GM12878 (cell line): ENCODE data around the gene RGS2. TPM values are rescaled to one million over a fixed set of nuclear protein-coding genes. Genes with fewer than 3 reads are reported as not detected.

Experiments
- ATAC-seq: fragments of 200-7000 bp; cut with Tn5 transposase; 3 replicates; pipeline ENCODE4 v1.9.1; 2020; ENCODE audit warnings: mild to moderate bottlenecking, moderate library complexity
- BruUV-seq: library from RNA; stranded (reverse); fragments of 400-500 nt; replicated peaks from 2 replicates; lab custom pipeline; 2021; lab: Mats Ljungman, UMichigan
- CTCF ChIA-PET: fragments of 300-600 bp; sonication (Branson Sonifier 250); formaldehyde crosslinking; extraction: SDS; loops from one replicate; lab custom pipeline; 2021; ENCODE audit warnings: inconsistent platforms; lab: Yijun Ruan, JAX
- POLR2A ChIA-PET: fragments of 350-600 bp; formaldehyde crosslinking; extraction: SDS; loops from one replicate; lab custom pipeline; 2021; ENCODE audit warnings: inconsistent platforms; lab: Charles Lee
- RAD21 ChIA-PET: fragments of 300-600 bp; sonication (Branson Sonifier 250); formaldehyde crosslinking; loops from one replicate; lab custom pipeline; 2023; ENCODE audit warnings: antibody characterized with exemption; ENCODE audit not compliant: unreplicated experiment; lab: Charles Lee
- SMC1A ChIA-PET: fragments of 300-600 bp; sonication (Branson Sonifier 250); formaldehyde crosslinking; loops from one replicate; lab custom pipeline; 2023; ENCODE audit not compliant: unreplicated experiment, uncharacterized antibody; lab: Charles Lee
- DNase-seq: peaks from one replicate; pipeline ENCODE4 v3.0.0-alpha.2; 2011; ENCODE audit warnings: low read depth, low spot score
- FAIRE-seq: peaks from 3 replicates; lab custom pipeline; 2011; peaks lifted over from hg19 to GRCh38; lab: Jason Lieb, UNC
- H2AFZ ChIP-seq: 2 replicates; pipeline ENCODE4 v1.6.0; 2011; ENCODE audit warnings: low read depth, low read length, control low read depth; ENCODE audit not compliant: control insufficient read depth
- H3K27ac ChIP-seq: 2 replicates; pipeline ENCODE4 v1.5.1; 2011; ENCODE audit warnings: control low read depth; ENCODE audit not compliant: control insufficient read depth, insufficient read depth
- H3K27me3 ChIP-seq, 2 experiments: replicated peaks in 1 of 2; 2 replicates each; pipeline versions ENCODE4 v1.6.0 to v1.6.1; 2011; ENCODE audit warnings: low read length in 1 of 2; ENCODE audit not compliant: control insufficient read depth in 2 of 2, insufficient read depth in 2 of 2
- H3K36me3 ChIP-seq, 2 experiments: 2 replicates each; pipeline ENCODE4 v1.5.1; 2011; ENCODE audit warnings: low read length in 1 of 2; ENCODE audit not compliant: control insufficient read depth in 2 of 2, insufficient read depth in 2 of 2
- H3K4me1 ChIP-seq: 2 replicates; pipeline ENCODE4 v1.6.1; 2011; ENCODE audit warnings: mild to moderate bottlenecking, low read length, moderate library complexity, mixed read lengths; ENCODE audit not compliant: control insufficient read depth, insufficient read depth
- H3K4me2 ChIP-seq: 2 replicates; pipeline ENCODE4 v1.6.0; 2011; ENCODE audit warnings: control low read depth; ENCODE audit not compliant: control insufficient read depth, insufficient read depth
- H3K4me3 ChIP-seq: fragments of 200-600 bp; sonication (generic); 2 replicates; pipeline ENCODE4 v1.5.1; 2016
- H3K79me2 ChIP-seq: 2 replicates; pipeline ENCODE4 v1.6.0; 2011; ENCODE audit warnings: low read length; ENCODE audit not compliant: control insufficient read depth, insufficient read depth
- H3K9ac ChIP-seq: 2 replicates; pipeline ENCODE4 v1.8.0; 2011; ENCODE audit warnings: low read length, control low read depth, mixed read lengths; ENCODE audit not compliant: control insufficient read depth, insufficient read depth
- H3K9me3 ChIP-seq: replicated peaks from 3 replicates; pipeline ENCODE4 v1.5.1; 2011; ENCODE audit warnings: mild to moderate bottlenecking, low read length; ENCODE audit not compliant: control insufficient read depth, insufficient read depth
- H4K20me1 ChIP-seq: 2 replicates; pipeline ENCODE4 v1.6.0; 2011; ENCODE audit not compliant: control insufficient read depth, insufficient read depth
- CBX3 ChIP-seq: fragments of 200-600 bp; sonication (generic); IDR thresholded peaks from 2 replicates; pipeline ENCODE4 v1.6.1; 2016; ENCODE audit warnings: low read depth, borderline replicate concordance
- CEBPB ChIP-seq, 2 experiments: fragments of 150-350 bp in 1 of 2; IDR thresholded peaks; 2 replicates each; pipeline ENCODE4 v1.6.1; 2012 to 2014; ENCODE audit warnings: low read depth in 2 of 2, low read length in 2 of 2, borderline replicate concordance in 1 of 2, inconsistent platforms in 1 of 2
- CHD2 ChIP-seq: IDR thresholded peaks from 2 replicates; pipeline ENCODE4 v1.6.1; 2011; ENCODE audit warnings: low read depth, low read length, improper control_type of control experiment, borderline replicate concordance
- CREM ChIP-seq: IDR thresholded peaks from 2 replicates; pipeline ENCODE4 v1.6.1; 2014; ENCODE audit warnings: antibody characterized with exemption, low read depth
- HDGF ChIP-seq: fragments of 450-650 bp; IDR thresholded peaks from 2 replicates; pipeline ENCODE4 v1.6.1; 2016; ENCODE audit warnings: antibody characterized with exemption
- IRF4 ChIP-seq: IDR thresholded peaks from 2 replicates; pipeline ENCODE4 v1.6.1; 2011; ENCODE audit warnings: low read depth, low read length
- JUND ChIP-seq: IDR thresholded peaks from 2 replicates; pipeline ENCODE4 v1.6.1; 2012; ENCODE audit warnings: low read depth, mild to moderate bottlenecking, low read length, improper control_type of control experiment, moderate library complexity
- MLLT1 ChIP-seq: fragments of 450-650 bp; IDR thresholded peaks from 2 replicates; pipeline ENCODE4 v1.6.1; 2016; ENCODE audit warnings: mild to moderate bottlenecking
- MYC ChIP-seq: IDR thresholded peaks from 2 replicates; pipeline ENCODE4 v1.6.1; 2011; ENCODE audit warnings: mild to moderate bottlenecking, low read length, moderate library complexity, inconsistent platforms; ENCODE audit not compliant: insufficient read depth, insufficient replicate concordance, insufficient read length, severe bottlenecking
- POU2F2 ChIP-seq: IDR thresholded peaks from 3 replicates; pipeline ENCODE4 v1.6.1; 2011; ENCODE audit warnings: low read depth, mild to moderate bottlenecking, low read length, borderline replicate concordance
- SMAD5 ChIP-seq: IDR thresholded peaks from 2 replicates; pipeline ENCODE4 v1.6.1; 2016; ENCODE audit warnings: antibody characterized with exemption, low read depth
- TAF1 ChIP-seq: IDR thresholded peaks from 2 replicates; pipeline ENCODE4 v1.6.1; 2011; ENCODE audit warnings: mild to moderate bottlenecking, low read depth, low read length, borderline replicate concordance
- TARDBP ChIP-seq: IDR thresholded peaks from 2 replicates; pipeline ENCODE4 v1.6.1; 2016; ENCODE audit warnings: borderline replicate concordance
- WRNIP1 ChIP-seq: IDR thresholded peaks from 2 replicates; pipeline ENCODE4 v1.6.1; 2011; ENCODE audit warnings: low read depth, low read length, improper control_type of control experiment, borderline replicate concordance
- YBX1 ChIP-seq: fragments of 450-650 bp; IDR thresholded peaks from 2 replicates; pipeline ENCODE4 v1.6.1; 2016; ENCODE audit warnings: antibody characterized with exemption
- ZBTB33 ChIP-seq: fragments of 450-650 bp; IDR thresholded peaks from 2 replicates; pipeline ENCODE4 v1.6.1; 2017; ENCODE audit warnings: mild to moderate bottlenecking
- WGBS: methylation state at CpG from one replicate; pipeline ENCODE4 v1.1.6; 2016; ENCODE audit warnings: low lambda C conversion rate; ENCODE audit not compliant: insufficient replicate concordance, insufficient coverage; ENCODE audit errors: missing lambda C conversion rate; 5-methylcytosine and 5-hydroxymethylcytosine counted together
- in situ Hi-C: fragments of 300-500 bp; cut with MboI; formaldehyde crosslinking; loops from 9 replicates; pipeline ENCODE4 v1.14.3; 2018; ENCODE audit warnings: mixed read lengths
- intact Hi-C: fragments of 100-400 bp; cut with micrococcal nuclease; formaldehyde crosslinking; loops from one replicate; pipeline ENCODE4 v1.14.2; 2022; ENCODE audit not compliant: unreplicated experiment
- polyA plus RNA-seq, 11 experiments: library from polyadenylated mRNA; depleted of rRNA in 4 of 11; unstranded in 6 of 11; stranded (reverse) in 5 of 11; fragments of >200 nt; fragmentation: Nextera tagmentation in 4 of 11; fragmentation: Illumina TruSeq in 1 of 11; extraction: Ambion mirVana in 4 of 11; extraction: Trizol in 1 of 11; gene quantifications; 1 replicate in 1 of 11; 2 replicates in 10 of 11; pipeline versions ENCODE4 v1.2.1 to v1.2.3, GENCODE V29; 2011 to 2016; ENCODE audit warnings: inconsistent platforms in 2 of 11, missing spikeins in 2 of 11, low read depth in 1 of 11
- total RNA-seq, 4 experiments: library from RNA; depleted of rRNA in 3 of 4; stranded (reverse); fragments of >200 nt in 3 of 4; fragmentation: Illumina TruSeq in 1 of 4; extraction: Trizol in 1 of 4; gene quantifications; 2 replicates each; pipeline versions ENCODE4 v1.2.1 to v1.2.3, GENCODE V29; 2013 to 2021
- TF ChIP-seq, protein P1 (sequence below): IDR thresholded peaks from 2 replicates; pipeline ENCODE4 v1.6.1; 2012; ENCODE audit warnings: low read depth, low read length, improper control_type of control experiment

Gene RGS2
- total and polyA plus RNA-seq, 10 of the 15 experiments (the other 5 are each of a cell fraction or from before 2014, with no cell fraction given), result 0.27 to 2.3 (median 0.98) TPM

DNA sequence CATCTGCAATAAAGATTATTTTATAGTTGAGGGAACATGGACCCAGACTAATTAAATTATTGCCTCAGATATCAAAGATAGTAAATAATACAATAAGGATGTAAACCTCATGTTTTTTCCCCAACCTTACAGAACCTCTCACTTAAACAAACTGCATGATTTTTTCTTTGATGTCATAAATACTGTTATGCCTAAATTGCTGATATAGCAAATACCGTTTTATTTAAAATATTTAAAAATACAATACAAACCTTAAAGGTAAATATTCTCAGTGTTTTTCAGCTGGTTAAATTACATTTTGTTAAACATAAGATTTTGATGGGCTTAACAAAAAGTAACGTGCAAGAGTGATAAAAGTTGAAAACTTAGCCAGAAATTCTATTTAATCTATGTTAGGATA is 24.4 kb upstream of the RGS2 start:
- no peak overlapping the region for H2AFZ ChIP-seq
- 43% methylated on average over 2 of the region's 2 CpGs for WGBS
- ChIA-PET SMC1A (interaction anchor here (0.7 to 1.5 kb wide), 3 partner anchors 9 to 175 kb away, joined by 3 read pairs; no protein-coding TSS in a partner anchor), CTCF (interaction anchor here (0.5 kb wide), 1 partner anchor 17 kb away, joined by 3 read pairs; no protein-coding TSS in a partner anchor), POLR2A (no interaction called here), RAD21 (no interaction called here)
- no TSS peak for BruUV-seq
- H3K9me3 ChIP-seq, result no peaks in the 10 kb centered on the region; the same call in 2 of the 3 replicates
- no peaks in the 10 kb centered on the region for H3K36me3 ChIP-seq
- intact Hi-C loops, result no loop called here
- no peaks in the 10 kb centered on the region for H3K4me1 ChIP-seq
- H3K27ac ChIP-seq, result no peak overlapping the region
- no peak for TF ChIP-seq CBX3
- TF ChIP-seq HDGF, result no peak
- TF ChIP-seq JUND, result no peak
- TF ChIP-seq TAF1, result no peak
- TF ChIP-seq, protein P1, sequence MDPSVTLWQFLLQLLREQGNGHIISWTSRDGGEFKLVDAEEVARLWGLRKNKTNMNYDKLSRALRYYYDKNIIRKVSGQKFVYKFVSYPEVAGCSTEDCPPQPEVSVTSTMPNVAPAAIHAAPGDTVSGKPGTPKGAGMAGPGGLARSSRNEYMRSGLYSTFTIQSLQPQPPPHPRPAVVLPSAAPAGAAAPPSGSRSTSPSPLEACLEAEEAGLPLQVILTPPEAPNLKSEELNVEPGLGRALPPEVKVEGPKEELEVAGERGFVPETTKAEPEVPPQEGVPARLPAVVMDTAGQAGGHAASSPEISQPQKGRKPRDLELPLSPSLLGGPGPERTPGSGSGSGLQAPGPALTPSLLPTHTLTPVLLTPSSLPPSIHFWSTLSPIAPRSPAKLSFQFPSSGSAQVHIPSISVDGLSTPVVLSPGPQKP, result no peak
- no peak for TF ChIP-seq MLLT1
- no peak for TF ChIP-seq ZBTB33
- no peak for TF ChIP-seq WRNIP1
- TF ChIP-seq IRF4, result no peak
- TF ChIP-seq CEBPB (IDR thresholded peaks at IDR 0.05; ENCODE audit: borderline replicate concordance in 1 of 2, low read depth in 2 of 2, low read length in 2 of 2), result no peak
- no peak for TF ChIP-seq CHD2
- no peak for TF ChIP-seq CREM
- no peak for TF ChIP-seq YBX1
- TF ChIP-seq MYC, result no peak
- no peak for TF ChIP-seq SMAD5
- TF ChIP-seq POU2F2, result no peak
- TF ChIP-seq TARDBP, result no peak
- no peak overlapping the region for H3K4me3 ChIP-seq
- no peak for DNase-seq
- no peak overlapping the region for H3K9ac ChIP-seq
- H4K20me1 ChIP-seq, result no peaks in the 10 kb centered on the region
- no peaks in the 10 kb centered on the region for H3K79me2 ChIP-seq
- no peaks in the 10 kb centered on the region for H3K27me3 ChIP-seq
- in situ Hi-C loops, result no loop called here
- no peak for ATAC-seq
- FAIRE-seq, result no peak
- no peak overlapping the region for H3K4me2 ChIP-seq
